WTC11 (cell line): ENCODE results near the gene FHOD1. TPM values are rescaled to one million over a fixed set of nuclear protein-coding genes. Genes with fewer than 3 reads are reported as not detected.

ENCODE experiments used
- ATAC-seq: fragments of 200-7000 bp; cut with Tn5 transposase; 2 replicates; pipeline ENCODE4 v1.10.0; 2021; ENCODE audit warnings: mild to moderate bottlenecking, moderate library complexity
- CTCF ChIA-PET: fragments of 300-600 bp; sonication (Branson Sonifier 250); formaldehyde crosslinking; loops from one replicate; lab custom pipeline; 2021; ENCODE audit warnings: antibody characterized with exemption; lab: Charles Lee
- POLR2A ChIA-PET: fragments of 350-600 bp; sonication (Branson Sonifier 250); formaldehyde crosslinking; loops from one replicate; lab custom pipeline; 2021; ENCODE audit warnings: antibody characterized with exemption; lab: Charles Lee
- DNase-seq: peaks from one replicate; pipeline ENCODE4 v3.0.0; 2021; ENCODE audit warnings: low spot score
- H3K27ac Mint-ChIP-seq: 2 replicates; pipeline ENCODE4 v1.8.0; 2021; ENCODE audit warnings: mixed read lengths
- H3K27me3 Mint-ChIP-seq: 2 replicates; pipeline ENCODE4 v1.8.0; 2021; ENCODE audit warnings: low read depth, mild to moderate bottlenecking, moderate library complexity, mixed read lengths
- H3K36me3 Mint-ChIP-seq: 2 replicates; pipeline ENCODE4 v1.8.0; 2021; ENCODE audit warnings: mixed read lengths
- H3K4me1 Mint-ChIP-seq: 2 replicates; pipeline ENCODE4 v1.8.0; 2022; ENCODE audit warnings: mixed read lengths
- H3K4me3 Mint-ChIP-seq: 2 replicates; pipeline ENCODE4 v1.8.0; 2021; ENCODE audit warnings: mild to moderate bottlenecking, moderate library complexity, mixed read lengths
- H3K9me3 Mint-ChIP-seq: 2 replicates; pipeline ENCODE4 v1.8.0; 2021; ENCODE audit warnings: mixed read lengths
- FOXK1 ChIP-seq: sonication (generic); formaldehyde crosslinking; IDR thresholded peaks from 2 replicates; pipeline ENCODE4 v1.8.0; 2022; ENCODE audit warnings: mild to moderate bottlenecking, moderate library complexity, missing genetic modification reagents
- GABPB1 ChIP-seq: sonication (generic); formaldehyde crosslinking; IDR thresholded peaks from 2 replicates; pipeline ENCODE4 v1.8.1; 2023; ENCODE audit warnings: mild to moderate bottlenecking, missing genetic modification reagents
- JUN ChIP-seq: sonication (generic); formaldehyde crosslinking; IDR thresholded peaks from 2 replicates; pipeline ENCODE4 v1.8.0; 2023; ENCODE audit warnings: mild to moderate bottlenecking, missing genetic modification reagents
- KAT7 ChIP-seq: sonication (generic); formaldehyde crosslinking; IDR thresholded peaks from 2 replicates; pipeline ENCODE4 v1.8.1; 2023; ENCODE audit warnings: missing genetic modification reagents, mild to moderate bottlenecking, borderline replicate concordance
- MYBL2 ChIP-seq: sonication (generic); formaldehyde crosslinking; IDR thresholded peaks from 2 replicates; pipeline ENCODE4 v1.8.1; 2023; ENCODE audit warnings: mild to moderate bottlenecking, moderate library complexity, missing genetic modification reagents
- NR1H2 ChIP-seq: sonication (generic); formaldehyde crosslinking; IDR thresholded peaks from 2 replicates; pipeline ENCODE4 v1.9.0; 2021; ENCODE audit warnings: mild to moderate bottlenecking, moderate library complexity, missing genetic modification reagents
- NR3C1 ChIP-seq: sonication (generic); formaldehyde crosslinking; conservative IDR thresholded peaks from 2 replicates; pipeline ENCODE4 v1.8.1; 2023; ENCODE audit warnings: low read depth, mild to moderate bottlenecking, missing genetic modification reagents
- SOX15 ChIP-seq: fragments of 250-450 bp; sonication (Bioruptor Pico); IDR thresholded peaks from 2 replicates; pipeline ENCODE4 v1.9.0; 2021; ENCODE audit warnings: mild to moderate bottlenecking
- SP1 ChIP-seq: sonication (generic); formaldehyde crosslinking; conservative IDR thresholded peaks from 2 replicates; pipeline ENCODE4 v1.8.1; 2022; ENCODE audit warnings: missing genetic modification reagents
- ZNF121 ChIP-seq: sonication (generic); formaldehyde crosslinking; IDR thresholded peaks from 2 replicates; pipeline ENCODE4 v1.8.0; 2023; ENCODE audit warnings: missing genetic modification reagents
- ZNF219 ChIP-seq: sonication (generic); formaldehyde crosslinking; IDR thresholded peaks from 2 replicates; pipeline ENCODE4 v1.8.0; 2023; ENCODE audit warnings: missing genetic modification reagents, mild to moderate bottlenecking, borderline replicate concordance
- ZNF232 ChIP-seq: sonication (generic); formaldehyde crosslinking; IDR thresholded peaks from 2 replicates; pipeline ENCODE4 v1.8.0; 2022; ENCODE audit warnings: mild to moderate bottlenecking, missing genetic modification reagents
- ZNF423 ChIP-seq: fragments of 250-450 bp; sonication (Bioruptor Pico); IDR thresholded peaks from 2 replicates; pipeline ENCODE4 v2.1.2; 2022; ENCODE audit warnings: mild to moderate bottlenecking, moderate library complexity
- total RNA-seq: library from RNA; stranded (reverse); gene quantifications from 3 replicates; pipeline ENCODE4 v1.2.3, GENCODE V29; 2021
- TF ChIP-seq, protein P1 (sequence below): sonication (generic); formaldehyde crosslinking; IDR thresholded peaks from 2 replicates; pipeline ENCODE4 v1.8.1; 2023; ENCODE audit warnings: mild to moderate bottlenecking, missing genetic modification reagents
- TF ChIP-seq, protein P2 (sequence below): fragments of 250-450 bp; sonication (Bioruptor Pico); IDR thresholded peaks from 2 replicates; pipeline ENCODE4 v2.1.2; 2022; ENCODE audit warnings: mild to moderate bottlenecking, moderate library complexity
- TF ChIP-seq, protein P3 (sequence below): sonication (generic); formaldehyde crosslinking; IDR thresholded peaks from 2 replicates; pipeline ENCODE4 v1.8.0; 2022; ENCODE audit warnings: mild to moderate bottlenecking, missing genetic modification reagents
- TF ChIP-seq, protein P4 (sequence below): sonication (generic); formaldehyde crosslinking; IDR thresholded peaks from 2 replicates; pipeline ENCODE4 v1.8.0; 2023; ENCODE audit warnings: mild to moderate bottlenecking, missing genetic modification reagents
- TF ChIP-seq, protein P5 (sequence below): sonication (generic); formaldehyde crosslinking; IDR thresholded peaks from 2 replicates; pipeline ENCODE4 v1.8.1; 2022; ENCODE audit warnings: mild to moderate bottlenecking, moderate library complexity, missing genetic modification reagents

Gene FHOD1
- total RNA-seq, 1 experiment from 2014 or later, result 81.3 TPM

DNA sequence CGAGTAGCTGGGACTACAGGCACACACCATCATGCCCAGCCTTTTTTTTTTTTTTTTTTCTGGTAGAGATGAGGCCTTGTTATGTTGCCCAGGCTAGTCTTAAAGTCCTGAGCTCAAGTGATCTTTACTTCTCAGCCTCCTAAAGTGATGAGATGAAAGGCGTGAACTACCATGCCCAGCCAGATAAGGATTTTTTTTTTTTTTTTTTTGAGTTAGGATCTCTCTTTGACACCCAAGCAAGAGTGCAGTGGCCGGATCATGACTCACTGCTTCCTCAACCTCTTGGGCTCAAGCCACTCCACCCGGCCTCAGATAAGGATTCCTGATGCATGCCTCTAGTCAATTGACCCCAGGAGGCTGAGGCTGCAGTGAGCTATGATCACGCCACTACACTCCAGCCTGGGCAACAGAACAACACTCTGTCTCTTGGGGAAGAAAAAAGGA is 20.9 kb upstream of the FHOD1 start:
- H3K4me1 Mint-ChIP-seq, result no peaks in the 10 kb centered on the region
- H3K27ac Mint-ChIP-seq, result no peak overlapping the region
- POLR2A ChIA-PET, result interaction anchor here (0.6 kb wide), 1 partner anchor 167 kb away, joined by 3 read pairs; no protein-coding TSS in a partner anchor
- H3K36me3 Mint-ChIP-seq, result no peaks in the 10 kb centered on the region
- DNase-seq (no peak), ATAC-seq (no peak)
- no peak overlapping the region for H3K4me3 Mint-ChIP-seq
- no peaks in the 10 kb centered on the region for H3K9me3 Mint-ChIP-seq
- CTCF ChIA-PET, result interaction anchor here (0.6 to 1.3 kb wide), 3 partner anchors 8 to 162 kb away, joined by 3 to 8 read pairs (median 5); no protein-coding TSS in a partner anchor
- H3K27me3 Mint-ChIP-seq, result peaks cover 2% of the 10 kb centered on the region; the same call in 1 of the 2 replicates
- no peak for TF ChIP-seq SP1 (CRISPR knock-in tag)
- TF ChIP-seq, protein P1, sequence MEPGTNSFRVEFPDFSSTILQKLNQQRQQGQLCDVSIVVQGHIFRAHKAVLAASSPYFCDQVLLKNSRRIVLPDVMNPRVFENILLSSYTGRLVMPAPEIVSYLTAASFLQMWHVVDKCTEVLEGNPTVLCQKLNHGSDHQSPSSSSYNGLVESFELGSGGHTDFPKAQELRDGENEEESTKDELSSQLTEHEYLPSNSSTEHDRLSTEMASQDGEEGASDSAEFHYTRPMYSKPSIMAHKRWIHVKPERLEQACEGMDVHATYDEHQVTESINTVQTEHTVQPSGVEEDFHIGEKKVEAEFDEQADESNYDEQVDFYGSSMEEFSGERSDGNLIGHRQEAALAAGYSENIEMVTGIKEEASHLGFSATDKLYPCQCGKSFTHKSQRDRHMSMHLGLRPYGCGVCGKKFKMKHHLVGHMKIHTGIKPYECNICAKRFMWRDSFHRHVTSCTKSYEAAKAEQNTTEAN (CRISPR knock-in tag), result no peak
- no peak for TF ChIP-seq FOXK1
- no peak for TF ChIP-seq SOX15 (CRISPR knock-in tag)
- no peak for TF ChIP-seq MYBL2 (CRISPR knock-in tag)
- TF ChIP-seq, protein P2, sequence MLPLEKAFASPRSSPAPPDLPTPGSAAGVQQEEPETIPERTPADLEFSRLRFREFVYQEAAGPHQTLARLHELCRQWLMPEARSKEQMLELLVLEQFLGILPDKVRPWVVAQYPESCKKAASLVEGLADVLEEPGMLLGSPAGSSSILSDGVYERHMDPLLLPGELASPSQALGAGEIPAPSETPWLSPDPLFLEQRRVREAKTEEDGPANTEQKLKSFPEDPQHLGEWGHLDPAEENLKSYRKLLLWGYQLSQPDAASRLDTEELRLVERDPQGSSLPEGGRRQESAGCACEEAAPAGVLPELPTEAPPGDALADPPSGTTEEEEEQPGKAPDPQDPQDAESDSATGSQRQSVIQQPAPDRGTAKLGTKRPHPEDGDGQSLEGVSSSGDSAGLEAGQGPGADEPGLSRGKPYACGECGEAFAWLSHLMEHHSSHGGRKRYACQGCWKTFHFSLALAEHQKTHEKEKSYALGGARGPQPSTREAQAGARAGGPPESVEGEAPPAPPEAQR (CRISPR knock-in tag), result no peak
- TF ChIP-seq, protein P3, sequence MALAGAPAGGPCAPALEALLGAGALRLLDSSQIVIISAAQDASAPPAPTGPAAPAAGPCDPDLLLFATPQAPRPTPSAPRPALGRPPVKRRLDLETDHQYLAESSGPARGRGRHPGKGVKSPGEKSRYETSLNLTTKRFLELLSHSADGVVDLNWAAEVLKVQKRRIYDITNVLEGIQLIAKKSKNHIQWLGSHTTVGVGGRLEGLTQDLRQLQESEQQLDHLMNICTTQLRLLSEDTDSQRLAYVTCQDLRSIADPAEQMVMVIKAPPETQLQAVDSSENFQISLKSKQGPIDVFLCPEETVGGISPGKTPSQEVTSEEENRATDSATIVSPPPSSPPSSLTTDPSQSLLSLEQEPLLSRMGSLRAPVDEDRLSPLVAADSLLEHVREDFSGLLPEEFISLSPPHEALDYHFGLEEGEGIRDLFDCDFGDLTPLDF, result no peak
- TF ChIP-seq KAT7 (CRISPR knock-in tag), result no peak
- TF ChIP-seq ZNF423, result no peak
- no peak for TF ChIP-seq ZNF232 (CRISPR knock-in tag)
- TF ChIP-seq GABPB1, result no peak
- TF ChIP-seq JUN (CRISPR knock-in tag), result no peak
- TF ChIP-seq ZNF121, result no peak
- TF ChIP-seq ZNF219 (CRISPR knock-in tag), result no peak
- TF ChIP-seq, protein P4, sequence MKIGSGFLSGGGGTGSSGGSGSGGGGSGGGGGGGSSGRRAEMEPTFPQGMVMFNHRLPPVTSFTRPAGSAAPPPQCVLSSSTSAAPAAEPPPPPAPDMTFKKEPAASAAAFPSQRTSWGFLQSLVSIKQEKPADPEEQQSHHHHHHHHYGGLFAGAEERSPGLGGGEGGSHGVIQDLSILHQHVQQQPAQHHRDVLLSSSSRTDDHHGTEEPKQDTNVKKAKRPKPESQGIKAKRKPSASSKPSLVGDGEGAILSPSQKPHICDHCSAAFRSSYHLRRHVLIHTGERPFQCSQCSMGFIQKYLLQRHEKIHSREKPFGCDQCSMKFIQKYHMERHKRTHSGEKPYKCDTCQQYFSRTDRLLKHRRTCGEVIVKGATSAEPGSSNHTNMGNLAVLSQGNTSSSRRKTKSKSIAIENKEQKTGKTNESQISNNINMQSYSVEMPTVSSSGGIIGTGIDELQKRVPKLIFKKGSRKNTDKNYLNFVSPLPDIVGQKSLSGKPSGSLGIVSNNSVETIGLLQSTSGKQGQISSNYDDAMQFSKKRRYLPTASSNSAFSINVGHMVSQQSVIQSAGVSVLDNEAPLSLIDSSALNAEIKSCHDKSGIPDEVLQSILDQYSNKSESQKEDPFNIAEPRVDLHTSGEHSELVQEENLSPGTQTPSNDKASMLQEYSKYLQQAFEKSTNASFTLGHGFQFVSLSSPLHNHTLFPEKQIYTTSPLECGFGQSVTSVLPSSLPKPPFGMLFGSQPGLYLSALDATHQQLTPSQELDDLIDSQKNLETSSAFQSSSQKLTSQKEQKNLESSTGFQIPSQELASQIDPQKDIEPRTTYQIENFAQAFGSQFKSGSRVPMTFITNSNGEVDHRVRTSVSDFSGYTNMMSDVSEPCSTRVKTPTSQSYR, result no peak
- TF ChIP-seq NR3C1, result no peak

DNA sequence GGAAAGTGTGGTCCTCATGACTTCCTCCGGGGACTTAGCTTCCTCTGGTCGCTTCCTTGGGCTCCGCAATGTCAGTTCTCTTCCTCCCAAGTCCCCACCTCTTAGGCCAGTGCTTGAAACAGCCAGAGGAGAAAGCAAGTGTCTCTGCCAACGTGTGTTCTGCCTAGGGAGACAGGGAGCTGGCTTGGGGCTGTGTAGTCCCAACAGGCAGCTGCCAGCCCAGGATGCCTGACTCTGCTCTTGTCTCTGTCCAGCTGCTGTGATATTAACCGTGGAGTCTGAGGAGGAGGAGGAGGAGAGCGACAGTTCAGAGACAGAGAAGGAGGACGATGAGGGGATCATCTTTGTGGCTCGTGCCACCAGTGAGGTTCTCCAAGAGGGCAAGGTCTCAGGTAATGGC is 18.6 kb upstream of the FHOD1 start:
- Mint-ChIP-seq H3K9me3 (no peaks in the 10 kb centered on the region), H3K36me3 (no peaks in the 10 kb centered on the region), H3K4me1 (no peaks in the 10 kb centered on the region), H3K27ac (no peak overlapping the region), H3K4me3 (no peak overlapping the region), H3K27me3 (peaks cover 2% of the 10 kb centered on the region; the same call in 1 of the 2 replicates)
- ChIA-PET CTCF (interaction anchor here (0.9 to 5.3 kb wide), 6 partner anchors 19 to 200 kb away, joined by 3 to 34 read pairs (median 5); partner anchors contain the start of gene FHOD1), POLR2A (interaction anchor here (0.6 kb wide), 1 partner anchor 112 kb away, joined by 3 read pairs; no protein-coding TSS in a partner anchor)
- no peak for TF ChIP-seq NR1H2
- TF ChIP-seq, protein P5, sequence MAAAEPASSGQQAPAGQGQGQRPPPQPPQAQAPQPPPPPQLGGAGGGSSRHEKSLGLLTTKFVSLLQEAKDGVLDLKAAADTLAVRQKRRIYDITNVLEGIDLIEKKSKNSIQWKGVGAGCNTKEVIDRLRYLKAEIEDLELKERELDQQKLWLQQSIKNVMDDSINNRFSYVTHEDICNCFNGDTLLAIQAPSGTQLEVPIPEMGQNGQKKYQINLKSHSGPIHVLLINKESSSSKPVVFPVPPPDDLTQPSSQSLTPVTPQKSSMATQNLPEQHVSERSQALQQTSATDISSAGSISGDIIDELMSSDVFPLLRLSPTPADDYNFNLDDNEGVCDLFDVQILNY (CRISPR knock-in tag), result no peak
- TF ChIP-seq, protein P1 (CRISPR knock-in tag), result no peak
- ATAC-seq (no peak), DNase-seq (no peak)
